Left lung (tissue), 10 donors: ENCODE results near the gene TCHH. TPM values are rescaled to one million over a fixed set of nuclear protein-coding genes. Genes with fewer than 3 reads are reported as not detected.
"Not testable (repeated sequence)": the region's sequence is repeated elsewhere in the genome, so short reads cannot be mapped to it uniquely, and the experiment has no call there.

Source experiments
- ATAC-seq: fragments of 200-7000 bp; cut with Tn5 transposase; one replicate; pipeline ENCODE4 v1.9.1; 2020; ENCODE audit warnings: moderate library complexity
- DNase-seq, 4 donors: peaks; one replicate each; pipeline ENCODE4 v3.0.0-alpha.2; 2013 to 2020
- H3K27ac ChIP-seq, 2 donors: fragments of 200-600 bp; sonication (generic) in 1 of 2; one replicate each; pipeline versions ENCODE4 v1.5.0 to v1.8.0; 2020 to 2021
- H3K27me3 ChIP-seq, 2 donors: fragments of 200-600 bp; sonication (generic) in 1 of 2; one replicate each; pipeline versions ENCODE4 v1.5.0 to v1.8.0; 2020 to 2021
- H3K36me3 ChIP-seq, 2 donors: fragments of 200-600 bp; sonication (generic) in 1 of 2; one replicate each; pipeline versions ENCODE4 v1.5.0 to v1.8.0; 2020 to 2021
- H3K4me1 ChIP-seq, 2 donors: fragments of 200-600 bp; one replicate each; pipeline ENCODE4 v1.8.0; 2021
- H3K4me3 ChIP-seq, 2 donors: fragments of 200-600 bp; sonication (generic) in 1 of 2; one replicate each; pipeline versions ENCODE4 v1.5.0 to v1.8.0; 2020 to 2021; ENCODE audit warnings: mild to moderate bottlenecking in 1 of 2
- H3K9me3 ChIP-seq, 2 donors: fragments of 200-600 bp; sonication (generic) in 1 of 2; one replicate each; pipeline versions ENCODE4 v1.5.0 to v1.8.0; 2020 to 2021
- intact Hi-C, 2 donors: fragments of 100-400 bp; cut with DNase I; formaldehyde crosslinking; loops; one replicate each; pipeline versions ENCODE4 v1.11.2 to v1.14.2; 2022
- polyA plus RNA-seq, 6 donors: library from polyadenylated mRNA; unstranded; fragments of 120-200 nt; gene quantifications; one replicate each; pipeline ENCODE4 v1.2.1, GENCODE V29; 2013; ENCODE audit not compliant: insufficient read length in 6 of 6
- total RNA-seq, 2 donors: library from RNA; stranded (reverse); fragmentation: NEBNext Ultra II Directional; extraction: Animal tissue kit (Norgen Biotek cat#: 25700); gene quantifications; one replicate each; pipeline ENCODE4 v1.2.1, GENCODE V29; 2021
- TF ChIP-seq, protein P1 (sequence below), 2 donors: fragments of 200-600 bp; sonication (generic) in 1 of 2; IDR thresholded peaks; one replicate each; pipeline versions ENCODE4 v1.5.0 to v1.8.0; 2021; ENCODE audit warnings: antibody characterized with exemption in 2 of 2
- donor health status: DM: no; HTN: yes; CAD: no.
- donor health status: DM: no; HTN: no; CAD: no.

The TCHH gene
- total and polyA plus RNA-seq, 8 donors: 0.03 to 0.16 (median 0.08) TPM

DNA sequence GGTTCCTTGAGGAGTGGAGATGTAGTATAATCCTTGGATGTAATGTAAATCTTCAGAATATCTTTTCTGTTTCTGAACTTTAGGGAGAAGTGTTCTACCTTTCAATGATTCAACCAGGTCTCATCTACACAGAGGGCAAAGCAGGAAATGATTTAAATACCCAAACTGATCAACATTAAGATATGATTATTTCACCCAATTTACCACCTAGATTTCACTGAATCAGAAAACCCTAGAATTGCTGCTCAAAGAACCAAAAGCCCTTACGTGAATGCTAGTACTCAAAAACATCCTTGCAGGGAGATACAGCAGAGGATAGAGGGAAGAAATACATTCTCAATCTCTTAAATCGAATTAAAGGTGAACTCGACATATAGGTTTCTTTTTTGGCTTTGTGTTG lies 38.8 kb upstream of the TCHH start:
- TF ChIP-seq, protein P1, sequence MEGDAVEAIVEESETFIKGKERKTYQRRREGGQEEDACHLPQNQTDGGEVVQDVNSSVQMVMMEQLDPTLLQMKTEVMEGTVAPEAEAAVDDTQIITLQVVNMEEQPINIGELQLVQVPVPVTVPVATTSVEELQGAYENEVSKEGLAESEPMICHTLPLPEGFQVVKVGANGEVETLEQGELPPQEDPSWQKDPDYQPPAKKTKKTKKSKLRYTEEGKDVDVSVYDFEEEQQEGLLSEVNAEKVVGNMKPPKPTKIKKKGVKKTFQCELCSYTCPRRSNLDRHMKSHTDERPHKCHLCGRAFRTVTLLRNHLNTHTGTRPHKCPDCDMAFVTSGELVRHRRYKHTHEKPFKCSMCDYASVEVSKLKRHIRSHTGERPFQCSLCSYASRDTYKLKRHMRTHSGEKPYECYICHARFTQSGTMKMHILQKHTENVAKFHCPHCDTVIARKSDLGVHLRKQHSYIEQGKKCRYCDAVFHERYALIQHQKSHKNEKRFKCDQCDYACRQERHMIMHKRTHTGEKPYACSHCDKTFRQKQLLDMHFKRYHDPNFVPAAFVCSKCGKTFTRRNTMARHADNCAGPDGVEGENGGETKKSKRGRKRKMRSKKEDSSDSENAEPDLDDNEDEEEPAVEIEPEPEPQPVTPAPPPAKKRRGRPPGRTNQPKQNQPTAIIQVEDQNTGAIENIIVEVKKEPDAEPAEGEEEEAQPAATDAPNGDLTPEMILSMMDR (IDR thresholded peaks at IDR 0.05): no peak
- Histone ChIP-seq H3K36me3 (no peaks in the 10 kb centered on the region), H3K4me1 (no peaks in the 10 kb centered on the region), H3K27ac (no peak overlapping the region), H3K9me3 (no peaks in the 10 kb centered on the region), H3K4me3 (no peak overlapping the region), H3K27me3 (no peaks in the 10 kb centered on the region)
- intact Hi-C loops: no loop called here
- DNase-seq (no peak), ATAC-seq (no peak)

DNA sequence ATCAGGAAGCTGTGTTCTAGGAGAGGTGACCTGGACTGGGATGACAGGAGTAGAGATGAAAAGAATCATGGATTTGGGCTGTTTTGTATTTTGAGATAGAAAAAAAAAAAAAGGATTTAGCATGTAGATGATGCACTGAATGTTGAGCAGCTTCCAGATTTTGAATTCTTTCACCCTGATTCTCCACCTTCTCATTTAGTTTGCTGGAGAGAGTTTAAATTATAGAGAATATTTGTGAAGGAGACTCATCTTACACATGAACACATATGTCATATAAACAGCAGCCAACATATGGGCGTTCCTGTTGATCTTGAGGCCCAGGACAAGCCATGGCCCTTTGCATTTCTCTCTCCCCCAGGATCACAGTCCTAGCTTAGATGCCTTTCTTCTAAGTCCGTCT lies 36.4 kb upstream of the TCHH start:
- no peaks in the 10 kb centered on the region for H3K36me3 ChIP-seq
- H3K9me3 ChIP-seq: peaks cover 0 to 18% of the 10 kb centered on the region in 2 donors
- DNase-seq: no peak
- no peaks in the 10 kb centered on the region for H3K4me1 ChIP-seq
- intact Hi-C loops: no loop called here
- ATAC-seq: no peak
- no peaks in the 10 kb centered on the region for H3K27me3 ChIP-seq
- TF ChIP-seq, protein P1 (IDR thresholded peaks at IDR 0.05): no peak
- H3K27ac ChIP-seq: no peak overlapping the region
- H3K4me3 ChIP-seq: no peak overlapping the region

DNA sequence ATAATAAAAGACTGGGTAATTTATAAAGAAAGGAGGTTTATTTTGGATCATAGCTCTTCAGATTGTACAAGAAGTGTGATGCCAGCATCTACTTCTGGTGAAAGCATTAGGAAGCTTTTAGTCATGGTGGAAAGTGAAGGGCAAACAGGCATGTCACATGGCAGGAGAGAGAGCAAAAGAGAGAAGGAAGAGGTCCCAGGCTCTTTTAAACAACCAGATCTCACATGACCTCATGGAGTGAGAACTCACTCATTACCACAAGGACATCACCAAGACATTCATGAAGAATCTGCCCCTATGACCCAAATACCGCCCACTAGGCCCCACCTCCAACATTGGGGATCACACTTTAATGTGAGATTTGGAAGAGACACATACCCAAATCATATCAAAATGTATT lies 33.7 kb upstream of the TCHH start:
- Histone ChIP-seq H3K27me3 (no peaks in the 10 kb centered on the region), H3K9me3 (peaks cover 0 to 18% of the 10 kb centered on the region in 2 donors), H3K4me3 (no peak overlapping the region), H3K4me1 (no peaks in the 10 kb centered on the region), H3K36me3 (no peaks in the 10 kb centered on the region), H3K27ac (no peak overlapping the region)
- intact Hi-C loops: no loop called here
- ATAC-seq: no peak
- no peak for DNase-seq
- TF ChIP-seq, protein P1 (IDR thresholded peaks at IDR 0.05): no peak

DNA sequence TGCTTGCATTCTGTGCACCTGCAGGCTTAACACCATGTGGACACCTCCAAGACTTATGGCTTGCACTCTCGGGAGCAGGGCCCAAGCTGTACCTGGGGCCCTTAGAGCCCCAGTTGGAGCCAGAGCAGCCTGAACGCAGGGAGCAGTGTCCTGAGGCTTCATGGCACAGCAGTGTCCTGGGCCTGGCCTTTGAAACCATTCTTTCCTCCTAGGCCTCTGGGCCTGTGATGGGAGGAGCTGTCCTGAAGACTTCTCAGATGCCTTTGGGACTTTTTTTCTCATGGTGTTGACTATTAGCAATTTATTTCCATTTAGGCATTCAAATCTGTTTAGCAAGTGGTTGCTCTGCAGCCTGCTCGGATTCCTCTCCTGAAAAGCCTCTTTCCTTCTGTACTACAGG lies 32.8 kb upstream of the TCHH start:
- Histone ChIP-seq H3K36me3 (no peaks in the 10 kb centered on the region), H3K27me3 (no peaks in the 10 kb centered on the region), H3K4me1 (no peaks in the 10 kb centered on the region), H3K4me3 (no peak overlapping the region), H3K9me3 (peaks cover 0 to 18% of the 10 kb centered on the region in 2 donors), H3K27ac (no peak overlapping the region)
- ATAC-seq (no peak), DNase-seq (no peak)
- TF ChIP-seq, protein P1 (IDR thresholded peaks at IDR 0.05): no peak
- intact Hi-C loops: no loop called here

DNA sequence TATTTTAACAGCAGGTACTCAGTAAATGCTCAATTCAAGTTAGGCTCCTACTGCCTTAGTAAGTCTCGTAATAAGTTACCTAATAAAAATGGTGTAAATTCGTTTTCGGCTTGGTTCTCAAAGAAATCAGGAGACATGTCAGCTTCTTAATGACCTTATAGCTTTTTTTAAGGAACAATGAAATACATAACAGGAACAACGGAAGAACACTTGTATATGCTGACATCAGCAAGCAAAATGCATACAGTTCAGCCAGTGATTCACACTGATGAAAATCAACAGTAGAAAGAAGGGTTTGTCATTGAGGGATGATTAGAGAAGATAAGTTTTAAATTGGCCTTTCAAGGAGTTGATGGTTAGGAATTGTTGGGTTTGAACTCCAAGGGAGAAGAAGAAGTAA lies 30.5 kb upstream of the TCHH start:
- H3K27me3 ChIP-seq: peaks cover 6 to 9% of the 10 kb centered on the region in 2 donors
- DNase-seq (no peak), ATAC-seq (no peak)
- H3K9me3 ChIP-seq: peaks cover 0 to 18% of the 10 kb centered on the region in 2 donors
- intact Hi-C loops: no loop called here
- TF ChIP-seq, protein P1 (IDR thresholded peaks at IDR 0.05): no peak
- H3K36me3 ChIP-seq: no peaks in the 10 kb centered on the region
- H3K27ac ChIP-seq: no peak overlapping the region
- H3K4me1 ChIP-seq: no peaks in the 10 kb centered on the region
- H3K4me3 ChIP-seq: no peak overlapping the region

DNA sequence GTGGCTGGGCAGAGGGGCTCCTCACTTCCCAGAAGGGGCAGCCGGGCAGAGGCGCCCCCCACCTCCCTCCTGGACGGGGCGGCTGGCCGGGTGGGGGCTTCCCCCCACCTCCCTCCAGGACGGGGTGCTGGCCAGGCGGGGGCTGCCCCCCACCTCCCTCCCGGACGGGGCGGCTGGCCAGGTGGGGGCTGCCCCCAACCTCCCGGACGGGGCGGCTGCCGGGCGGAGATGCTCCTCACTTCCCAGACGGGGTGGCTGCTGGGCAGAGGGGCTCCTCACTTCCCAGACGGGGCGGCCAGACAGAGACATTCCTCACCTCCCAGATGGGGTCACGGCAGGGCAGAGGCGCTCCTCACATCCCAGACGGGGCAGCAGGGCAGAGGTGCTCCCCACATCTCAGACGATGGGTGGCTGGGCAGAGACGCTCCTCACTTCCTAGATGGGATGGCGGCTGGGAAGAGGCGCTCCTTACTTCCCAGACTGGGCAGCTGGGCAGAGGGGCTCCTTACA lies 29.5 kb upstream of the TCHH start:
- H3K36me3 ChIP-seq, ATAC-seq, intact Hi-C loops, H3K4me1 ChIP-seq, H3K27ac ChIP-seq, H3K4me3 ChIP-seq: not testable (repeated sequence)
- H3K27me3 ChIP-seq: peaks cover 10 to 20% of the 10 kb centered on the region in 2 donors
- DNase-seq: peak in 1 of 4 donors; percentile 57
- peaks cover 0 to 18% of the 10 kb centered on the region in 2 donors for H3K9me3 ChIP-seq
